Measurements from ENCODE around the gene KIF19. TPM values are rescaled to one million over a fixed set of nuclear protein-coding genes. Genes with fewer than 3 reads are reported as not detected.
A peak's percentile ranks its signal among the peaks of the same experiment; 100 is the strongest.
"Not testable (repeated sequence)": the region's sequence is repeated elsewhere in the genome, so short reads cannot be mapped to it uniquely, and the experiment has no call there.

Gene KIF19, protein sequence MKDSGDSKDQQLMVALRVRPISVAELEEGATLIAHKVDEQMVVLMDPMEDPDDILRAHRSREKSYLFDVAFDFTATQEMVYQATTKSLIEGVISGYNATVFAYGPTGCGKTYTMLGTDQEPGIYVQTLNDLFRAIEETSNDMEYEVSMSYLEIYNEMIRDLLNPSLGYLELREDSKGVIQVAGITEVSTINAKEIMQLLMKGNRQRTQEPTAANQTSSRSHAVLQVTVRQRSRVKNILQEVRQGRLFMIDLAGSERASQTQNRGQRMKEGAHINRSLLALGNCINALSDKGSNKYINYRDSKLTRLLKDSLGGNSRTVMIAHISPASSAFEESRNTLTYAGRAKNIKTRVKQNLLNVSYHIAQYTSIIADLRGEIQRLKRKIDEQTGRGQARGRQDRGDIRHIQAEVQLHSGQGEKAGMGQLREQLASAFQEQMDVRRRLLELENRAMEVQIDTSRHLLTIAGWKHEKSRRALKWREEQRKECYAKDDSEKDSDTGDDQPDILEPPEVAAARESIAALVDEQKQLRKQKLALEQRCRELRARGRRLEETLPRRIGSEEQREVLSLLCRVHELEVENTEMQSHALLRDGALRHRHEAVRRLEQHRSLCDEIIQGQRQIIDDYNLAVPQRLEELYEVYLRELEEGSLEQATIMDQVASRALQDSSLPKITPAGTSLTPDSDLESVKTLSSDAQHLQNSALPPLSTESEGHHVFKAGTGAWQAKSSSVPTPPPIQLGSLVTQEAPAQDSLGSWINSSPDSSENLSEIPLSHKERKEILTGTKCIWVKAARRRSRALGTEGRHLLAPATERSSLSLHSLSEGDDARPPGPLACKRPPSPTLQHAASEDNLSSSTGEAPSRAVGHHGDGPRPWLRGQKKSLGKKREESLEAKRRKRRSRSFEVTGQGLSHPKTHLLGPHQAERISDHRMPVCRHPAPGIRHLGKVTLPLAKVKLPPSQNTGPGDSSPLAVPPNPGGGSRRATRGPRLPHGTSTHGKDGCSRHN
- total RNA-seq = 1 to 10 TPM in 4 of 8 experiments, under 1 TPM in 2, not detected in 2; 0.11 to 3.3 (median 1.2) TPM

DNA sequence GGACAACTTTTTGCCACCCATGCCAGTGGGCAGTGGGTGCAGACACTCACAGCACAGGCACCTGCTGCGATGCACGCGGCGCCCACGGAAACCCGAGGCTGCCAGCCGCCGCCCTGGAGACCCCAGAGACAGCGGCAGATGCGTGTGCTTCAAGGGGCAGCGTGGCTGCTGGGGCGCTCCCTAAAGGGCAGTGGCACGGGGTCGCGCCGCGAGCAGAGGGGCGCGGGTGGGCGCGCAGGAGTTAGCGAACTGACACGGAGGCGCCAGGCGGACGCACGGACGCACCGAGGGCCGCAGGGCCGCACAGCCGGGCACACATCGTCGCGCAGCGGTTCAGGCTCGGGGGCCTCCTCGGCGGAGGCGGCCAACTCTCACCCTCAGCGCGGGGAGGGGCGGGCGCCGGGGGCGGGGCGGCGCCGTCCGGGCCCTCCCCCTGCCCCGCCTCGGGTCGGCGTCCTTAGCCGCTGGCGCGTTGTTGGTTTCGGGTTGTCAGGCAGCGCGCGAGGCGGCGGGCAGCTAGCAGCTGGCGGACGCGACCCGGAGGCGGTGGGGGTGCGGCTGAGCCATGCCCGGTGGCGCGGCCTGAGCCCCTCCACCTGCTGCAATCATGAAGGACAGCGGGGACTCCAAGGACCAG is at the start of gene KIF19:
Gene KIF19 (plus strand): TSS at position 484 of the 637 bp plus-strand sequence. CDS start 124 bp downstream, at position 608.
- WGBS, 10 experiments = no CpG with 5 or more reads among the region's 73 CpGs
- H3K4me1 ChIP-seq (replicated peaks in 1 of 2) = peaks cover 5 to 9% of the 10 kb centered on the region in 2 donors
- H3K27ac ChIP-seq = no peak within 1 kb of the TSS
- in situ Hi-C loops (cut with MboI; ENCODE audit: low pct_unique_long_range_greater_than_20kb in 2 of 9, low sequenced_read_pairs in 9 of 9, unreplicated experiment in 9 of 9) = no loop called here
- ATAC-seq (replicated peaks in 6 of 8) = peak; percentile 77 to 95 (median 81)
- peak within 1 kb of the TSS in 4 of 5 donors; percentile 9 to 17 (median 12) for H3K4me3 ChIP-seq

DNA sequence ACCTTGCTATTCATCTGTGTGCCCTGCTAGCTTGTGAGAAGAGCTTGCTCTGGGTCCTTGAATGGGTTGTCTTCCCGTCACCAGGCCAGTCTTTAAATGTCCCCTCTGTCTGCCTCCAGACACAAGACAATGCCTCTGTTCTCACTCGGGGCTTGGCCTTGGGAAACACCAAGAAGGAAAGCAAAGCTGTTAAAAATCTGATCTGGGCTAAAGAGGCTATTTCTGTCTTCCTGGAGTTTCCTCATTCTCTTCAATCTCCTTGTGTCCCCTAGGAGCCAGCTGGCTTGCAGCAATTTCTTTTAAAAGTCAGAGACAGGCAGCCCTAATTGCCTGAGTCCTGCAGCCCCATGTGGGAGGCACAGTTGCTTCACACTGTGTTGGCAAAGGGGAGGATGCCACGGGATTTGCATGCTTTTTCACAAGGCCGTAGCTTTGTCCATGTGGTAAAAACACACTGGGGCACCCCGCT is 49.5 kb upstream of the KIF19 start:
- 0 to 31% (median 20%) methylated on average over 1 to 2 of the region's 5 CpGs; no CpG with 5 or more reads in 3 of the 10 experiments for WGBS, 10 experiments
- ATAC-seq (replicated peaks in 6 of 8) = peak in 3 of 8 experiments; percentile 18 to 72 (median 56)
- Histone ChIP-seq H3K4me1 (replicated peaks in 1 of 2) (peaks cover 38 to 50% of the 10 kb centered on the region in 2 donors), H3K4me3 (no peak overlapping the region), H3K27ac (peak overlapping the region; percentile 4 to 32)
- in situ Hi-C loops (cut with MboI; ENCODE audit: low pct_unique_long_range_greater_than_20kb in 2 of 9, low sequenced_read_pairs in 9 of 9, unreplicated experiment in 9 of 9) = no loop called here

DNA sequence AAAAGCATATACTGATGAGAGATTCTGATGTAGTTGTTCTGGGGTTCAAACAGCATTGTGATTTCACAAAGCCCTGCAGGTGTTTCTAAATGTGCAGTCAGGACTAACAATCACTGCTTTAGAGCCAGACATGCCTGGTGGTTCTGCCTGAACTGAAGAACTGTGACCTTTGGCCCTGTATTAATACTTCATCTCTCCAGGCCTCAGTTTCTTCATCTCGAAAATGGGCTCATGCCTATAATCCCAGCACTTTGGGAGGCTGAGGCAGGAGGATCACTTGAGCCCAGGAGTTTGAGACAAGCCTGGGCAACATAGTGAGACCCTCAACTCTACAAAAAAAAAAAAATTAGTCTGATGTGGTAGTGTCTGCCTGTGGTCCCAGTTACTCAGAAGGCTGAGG is 48.1 kb upstream of the KIF19 start:
- in situ Hi-C loops (cut with MboI; ENCODE audit: low pct_unique_long_range_greater_than_20kb in 2 of 9, low sequenced_read_pairs in 9 of 9, unreplicated experiment in 9 of 9) = no loop called here
- Histone ChIP-seq H3K27ac (no peak overlapping the region), H3K4me3 (no peak overlapping the region), H3K4me1 (replicated peaks in 1 of 2) (peaks cover 25 to 36% of the 10 kb centered on the region in 2 donors)
- no peak for ATAC-seq (replicated peaks in 6 of 8)
- 0 to 57% methylated on average over 1 of the region's 1 CpG; no CpG with 5 or more reads in 8 of the 10 experiments for WGBS, 10 experiments

- ATAC-seq (replicated peaks in 6 of 8); in situ Hi-C loops (cut with MboI; ENCODE audit: low pct_unique_long_range_greater_than_20kb in 2 of 9, low sequenced_read_pairs in 9 of 9, unreplicated experiment in 9 of 9); H3K27ac ChIP-seq; H3K4me3 ChIP-seq: not testable (repeated sequence)
- peaks cover 18 to 20% of the 10 kb centered on the region in 2 donors for H3K4me1 ChIP-seq (replicated peaks in 1 of 2)
- WGBS, 10 experiments = 97 to 100% (median 100%) methylated on average over 1 to 4 of the region's 7 CpGs; no CpG with 5 or more reads in 7 of the 10 experiments
Observed at GRCh38 chr17:74279617-74280016, 46.4 kb upstream of the KIF19 start.

- peak in 2 of 8 experiments; percentile 86 to 89 for ATAC-seq (replicated peaks in 6 of 8)
- 40 to 100% (median 83%) methylated on average over 1 to 2 of the region's 9 CpGs; no CpG with 5 or more reads in 4 of the 10 experiments for WGBS, 10 experiments
- H3K27ac ChIP-seq = no peak overlapping the region
- no peak overlapping the region for H3K4me3 ChIP-seq
- in situ Hi-C loops (cut with MboI; ENCODE audit: low pct_unique_long_range_greater_than_20kb in 2 of 9, low sequenced_read_pairs in 9 of 9, unreplicated experiment in 9 of 9) = no loop called here
- peaks cover 18 to 23% of the 10 kb centered on the region in 2 donors for H3K4me1 ChIP-seq (replicated peaks in 1 of 2)
Observed at GRCh38 chr17:74280093-74280513, 45.9 kb upstream of the KIF19 start.

DNA sequence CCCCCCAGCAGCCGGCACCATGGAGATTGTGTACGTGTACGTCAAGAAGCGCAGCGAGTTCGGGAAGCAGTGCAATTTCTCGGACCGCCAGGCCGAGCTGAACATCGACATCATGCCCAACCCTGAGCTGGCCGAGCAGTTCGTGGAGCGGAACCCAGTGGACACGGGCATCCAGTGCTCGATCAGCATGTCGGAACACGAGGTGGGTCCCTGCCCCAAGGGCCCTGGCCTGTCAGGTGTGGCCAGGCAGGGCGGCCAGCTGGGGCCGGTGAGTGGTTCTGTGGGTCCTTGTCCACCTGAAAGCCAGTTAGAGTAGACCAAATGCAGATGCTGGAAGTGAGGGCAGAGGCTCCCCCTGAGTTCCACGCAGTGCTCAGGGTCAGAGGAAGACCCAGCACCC is 44.2 kb upstream of the KIF19 start:
- WGBS, 10 experiments = 80 to 100% (median 84%) methylated on average over 1 to 9 of the region's 20 CpGs; no CpG with 5 or more reads in 6 of the 10 experiments
- no peak for ATAC-seq (replicated peaks in 6 of 8)
- in situ Hi-C loops (cut with MboI; ENCODE audit: low pct_unique_long_range_greater_than_20kb in 2 of 9, low sequenced_read_pairs in 9 of 9, unreplicated experiment in 9 of 9) = no loop called here
- Histone ChIP-seq H3K4me1 (replicated peaks in 1 of 2) (peaks cover 12 to 13% of the 10 kb centered on the region in 2 donors), H3K4me3 (no peak overlapping the region), H3K27ac (no peak overlapping the region)

DNA sequence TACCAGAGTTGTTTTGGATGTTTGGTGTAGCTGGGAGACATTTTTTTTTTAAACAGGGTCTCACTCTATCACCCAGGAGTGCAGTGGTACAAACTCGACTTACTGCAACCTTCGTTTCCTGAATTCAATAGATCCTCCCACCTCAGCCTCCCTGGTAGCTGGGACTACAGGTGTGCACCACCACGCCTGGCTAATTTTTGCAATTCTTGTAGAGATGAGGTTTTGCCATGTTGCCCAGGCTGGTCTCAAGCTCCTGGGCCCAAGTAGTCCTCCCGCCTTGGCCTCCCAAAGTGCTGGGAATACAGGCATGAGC is 43.8 kb upstream of the KIF19 start:
- 13 to 100% (median 71%) methylated on average over 2 to 3 of the region's 4 CpGs; no CpG with 5 or more reads in 6 of the 10 experiments for whole genome bisulfite sequencing, 10 experiments
- in situ Hi-C loops (cut with MboI; ENCODE audit: low pct_unique_long_range_greater_than_20kb in 2 of 9, low sequenced_read_pairs in 9 of 9, unreplicated experiment in 9 of 9) = not testable (repeated sequence)

GRCh38 chr17:74282587-74283370 is 43.2 kb upstream of the KIF19 start:
- H3K4me3 ChIP-seq = no peak overlapping the region
- peak in 1 of 8 experiments; percentile 31 for ATAC-seq (replicated peaks in 6 of 8)
- no peak overlapping the region for H3K27ac ChIP-seq
- peaks cover 6 to 9% of the 10 kb centered on the region in 2 donors for H3K4me1 ChIP-seq (replicated peaks in 1 of 2)
- 17 to 92% (median 71%) methylated on average over 2 to 7 of the region's 9 CpGs; no CpG with 5 or more reads in 2 of the 10 experiments for WGBS, 10 experiments
- in situ Hi-C loops (cut with MboI; ENCODE audit: low pct_unique_long_range_greater_than_20kb in 2 of 9, low sequenced_read_pairs in 9 of 9, unreplicated experiment in 9 of 9) = no loop called here

More for the DNA sequence above, 43.8 kb upstream of the KIF19 start:
- ATAC-seq (replicated peaks in 6 of 8); H3K4me1 ChIP-seq (replicated peaks in 1 of 2); H3K4me3 ChIP-seq; H3K27ac ChIP-seq: not testable (repeated sequence)

- in situ Hi-C loops (cut with MboI; ENCODE audit: low pct_unique_long_range_greater_than_20kb in 2 of 9, low sequenced_read_pairs in 9 of 9, unreplicated experiment in 9 of 9) = no loop called here
- WGBS, 10 experiments = 0 to 100% (median 86%) methylated on average over 1 to 4 of the region's 4 CpGs; no CpG with 5 or more reads in 1 of the 10 experiments
- Histone ChIP-seq H3K4me1 (replicated peaks in 1 of 2) (peaks cover 6 to 9% of the 10 kb centered on the region in 2 donors), H3K27ac (no peak overlapping the region), H3K4me3 (no peak overlapping the region)
- no peak for ATAC-seq (replicated peaks in 6 of 8)
Observed at GRCh38 chr17:74283371-74283673, 42.7 kb upstream of the KIF19 start.

- ATAC-seq (replicated peaks in 6 of 8) = no peak
- Histone ChIP-seq H3K4me3 (no peak overlapping the region), H3K27ac (no peak overlapping the region), H3K4me1 (replicated peaks in 1 of 2) (peaks cover 14 to 18% of the 10 kb centered on the region in 2 donors)
- in situ Hi-C loops (cut with MboI; ENCODE audit: low pct_unique_long_range_greater_than_20kb in 2 of 9, low sequenced_read_pairs in 9 of 9, unreplicated experiment in 9 of 9) = no loop called here
- WGBS, 10 experiments = 0 to 100% (median 52%) methylated on average over 1 to 14 of the region's 14 CpGs; no CpG with 5 or more reads in 3 of the 10 experiments
Observed at GRCh38 chr17:74287031-74287602, 38.9 kb upstream of the KIF19 start.

DNA sequence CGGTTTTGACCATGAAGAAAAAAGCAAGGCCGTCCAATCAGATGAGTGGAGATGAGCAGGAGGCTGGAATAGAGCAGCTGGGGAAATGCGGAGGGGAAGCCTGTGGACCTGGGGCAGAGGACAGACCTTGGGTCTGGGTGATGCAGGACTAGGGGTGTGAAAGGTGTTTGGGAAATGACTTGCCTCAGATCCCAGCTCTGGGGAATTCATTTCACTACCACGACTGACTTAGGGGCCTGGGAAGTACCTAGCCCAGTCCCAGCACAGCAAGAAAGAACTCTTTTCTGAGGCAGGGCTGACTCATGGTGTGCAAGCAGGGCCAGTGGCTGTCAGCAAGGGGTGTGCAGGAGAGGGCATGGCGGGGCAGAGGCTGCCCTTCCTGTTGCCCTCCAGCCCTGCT is 37.2 kb upstream of the KIF19 start:
- no peak overlapping the region for H3K4me3 ChIP-seq
- peaks cover 14 to 18% of the 10 kb centered on the region in 2 donors for H3K4me1 ChIP-seq (replicated peaks in 1 of 2)
- H3K27ac ChIP-seq = no peak overlapping the region
- in situ Hi-C loops (cut with MboI; ENCODE audit: low pct_unique_long_range_greater_than_20kb in 2 of 9, low sequenced_read_pairs in 9 of 9, unreplicated experiment in 9 of 9) = no loop called here
- WGBS, 10 experiments = 0 to 100% (median 49%) methylated on average over 1 to 4 of the region's 5 CpGs; no CpG with 5 or more reads in 2 of the 10 experiments
- no peak for ATAC-seq (replicated peaks in 6 of 8)
